Choroid plexus epithelial cell (primary cell): ENCODE results near the gene EMID1.
A peak's percentile ranks its signal among the peaks of the same experiment; 100 is the strongest.
"Not testable (repeated sequence)": the region's sequence is repeated elsewhere in the genome, so short reads cannot be mapped to it uniquely, and the experiment has no call there.

Source experiments
- DNase-seq: peaks from one replicate; pipeline ENCODE4 v3.0.0-alpha.2; 2010; ENCODE audit warnings: low read depth
- H3K4me3 ChIP-seq: 2 replicates; pipeline ENCODE4 v1.5.1; 2011; ENCODE audit warnings: low read depth, mild to moderate bottlenecking, control low read depth, low read length, moderate library complexity
- CTCF ChIP-seq: conservative IDR thresholded peaks from 2 replicates; pipeline ENCODE4 v1.5.1; 2011; ENCODE audit warnings: low read depth, mild to moderate bottlenecking, control low read depth, inconsistent platforms, low read length, moderate library complexity

Gene EMID1

GRCh38 chr22:29231971-29232959 lies 26.6 kb downstream of the EMID1 start:
- peak; percentile 14 for DNase-seq
- no peak overlapping the region for H3K4me3 ChIP-seq
- TF ChIP-seq CTCF, result no peak

GRCh38 chr22:29233277-29233877 lies 27.7 kb downstream of the EMID1 start:
- no peak for DNase-seq
- H3K4me3 ChIP-seq, result no peak overlapping the region
- TF ChIP-seq CTCF, result no peak

- not testable (repeated sequence) for H3K4me3 ChIP-seq, DNase-seq
Measured at GRCh38 chr22:29240481-29240880, 34.8 kb downstream of the EMID1 start.

GRCh38 chr22:29243874-29244446 lies 38.3 kb downstream of the EMID1 start:
- no peak for DNase-seq
- no peak overlapping the region for H3K4me3 ChIP-seq
- TF ChIP-seq CTCF, result no peak

- no peak overlapping the region for H3K4me3 ChIP-seq
- TF ChIP-seq CTCF, result no peak
- no peak for DNase-seq
Measured at GRCh38 chr22:29244785-29245625, 39.3 kb downstream of the EMID1 start.

- H3K4me3 ChIP-seq, result no peak overlapping the region
- peak; percentile 81 for DNase-seq
- TF ChIP-seq CTCF, result peak; percentile 99
Measured at GRCh38 chr22:29245626-29246385, 40.1 kb downstream of the EMID1 start.

GRCh38 chr22:29247891-29248290 lies 42.2 kb downstream of the EMID1 start:
- H3K4me3 ChIP-seq, DNase-seq: not testable (repeated sequence)
